Endodermal cell (in vitro differentiated cells): Measurements from ENCODE around the gene LRRFIP1. TPM values are rescaled to one million over a fixed set of nuclear protein-coding genes. Genes with fewer than 3 reads are reported as not detected.

Experiments
- DNase-seq: peaks from one replicate; pipeline ENCODE4 v3.0.0-alpha.2; 2017
- H3K27ac ChIP-seq: 2 replicates; pipeline ENCODE4 v1.5.1; 2013; ENCODE audit warnings: mild to moderate bottlenecking, low read depth, low read length, moderate library complexity
- H3K27me3 ChIP-seq: 2 replicates; pipeline ENCODE4 v1.6.1; 2013; ENCODE audit warnings: mild to moderate bottlenecking, low read length, moderate library complexity; ENCODE audit not compliant: insufficient read depth, control insufficient read depth, poor library complexity, severe bottlenecking
- H3K36me3 ChIP-seq: 2 replicates; pipeline ENCODE4 v1.7.0; 2013; ENCODE audit warnings: mild to moderate bottlenecking, low read length, moderate library complexity; ENCODE audit not compliant: control insufficient read depth, insufficient read depth
- H3K4me1 ChIP-seq: one replicate; pipeline ENCODE4 v1.7.0; 2013; ENCODE audit warnings: low read length; ENCODE audit not compliant: control insufficient read depth, insufficient read depth
- H3K4me3 ChIP-seq: 2 replicates; pipeline ENCODE4 v1.5.1; 2013; ENCODE audit warnings: mild to moderate bottlenecking, low read length, moderate library complexity
- H3K9ac ChIP-seq: 2 replicates; pipeline ENCODE4 v1.6.1; 2013; ENCODE audit warnings: mild to moderate bottlenecking, low read length, moderate library complexity; ENCODE audit not compliant: poor library complexity, severe bottlenecking; ENCODE audit errors: extremely low read depth
- H3K9me3 ChIP-seq: 2 replicates; pipeline ENCODE4 v1.6.1; 2013; ENCODE audit warnings: mild to moderate bottlenecking, low read length, moderate library complexity; ENCODE audit not compliant: control insufficient read depth
- H3K27ac Mint-ChIP-seq: 2 replicates; pipeline ENCODE4 v1.8.0; 2020; ENCODE audit warnings: mixed read lengths
- H3K27me3 Mint-ChIP-seq: 2 replicates; pipeline ENCODE4 v1.8.0; 2021; ENCODE audit warnings: mild to moderate bottlenecking, mixed read lengths; ENCODE audit not compliant: insufficient read depth
- H3K36me3 Mint-ChIP-seq: 2 replicates; pipeline ENCODE4 v1.8.0; 2020; ENCODE audit warnings: low read depth, mixed read lengths
- H3K4me1 Mint-ChIP-seq: 2 replicates; pipeline ENCODE4 v1.8.0; 2020; ENCODE audit warnings: mixed read lengths
- H3K4me3 Mint-ChIP-seq: 2 replicates; pipeline ENCODE4 v1.8.0; 2020; ENCODE audit warnings: mild to moderate bottlenecking, moderate library complexity, mixed read lengths
- H3K9me3 Mint-ChIP-seq: 2 replicates; pipeline ENCODE4 v1.8.0; 2020; ENCODE audit warnings: mild to moderate bottlenecking, mixed read lengths
- CTCF ChIP-seq: fragments of 200-600 bp; sonication (generic); conservative IDR thresholded peaks from 2 replicates; pipeline ENCODE4 v1.5.0; 2021; ENCODE audit warnings: antibody characterized with exemption, mild to moderate bottlenecking
- WGBS, 2 experiments: methylation state at CpG; one replicate each; pipeline versions ENCODE4 v1.1.5 to v1.1.7; 2013; ENCODE audit warnings: missing lambda C conversion rate in 2 of 2, mixed read lengths in 1 of 2; ENCODE audit not compliant: insufficient coverage in 1 of 2, insufficient read length in 1 of 2; 5-methylcytosine and 5-hydroxymethylcytosine counted together
- total RNA-seq, 2 donors: library from RNA; stranded (reverse); fragmentation: NEBNext Ultra II Directional in 1 of 2; extraction: Animal tissue kit (Norgen Biotek cat#: 25700) in 1 of 2; gene quantifications; 2 replicates in 1 of 2; 3 replicates in 1 of 2; pipeline ENCODE4 v1.2.1, GENCODE V29; 2021

The LRRFIP1 gene
- total RNA-seq, 2 donors from 2014 or later: 102 to 132 TPM

GRCh38 chr2:237720444-237720843 lies 93.1 kb downstream of the LRRFIP1 start:
- Mint-ChIP-seq H3K9me3 (no peaks in the 10 kb centered on the region), H3K4me1 (peaks cover 7% of the 10 kb centered on the region), H3K27me3 (no peaks in the 10 kb centered on the region), H3K27ac (no peak overlapping the region), H3K4me3 (no peak overlapping the region), H3K36me3 (peaks cover 19% of the 10 kb centered on the region)
- Histone ChIP-seq H3K9ac (no peak overlapping the region), H3K4me1 (no peaks in the 10 kb centered on the region), H3K9me3 (no peaks in the 10 kb centered on the region), H3K27ac (no peak overlapping the region), H3K27me3 (no peaks in the 10 kb centered on the region), H3K36me3 (peaks cover 81% of the 10 kb centered on the region), H3K4me3 (no peak overlapping the region)
- no peak for DNase-seq
- 94 to 97% methylated on average over 7 of the region's 7 CpGs for WGBS, 2 experiments
- no peak for TF ChIP-seq CTCF

- no peak overlapping the region for H3K9ac ChIP-seq
- H3K9me3 ChIP-seq: no peaks in the 10 kb centered on the region
- WGBS, 2 experiments: 90 to 96% methylated on average over 5 to 7 of the region's 7 CpGs
- no peaks in the 10 kb centered on the region for H3K4me1 ChIP-seq
- no peak overlapping the region for H3K4me3 Mint-ChIP-seq
- H3K27ac Mint-ChIP-seq: no peak overlapping the region
- H3K27ac ChIP-seq: no peak overlapping the region
- H3K4me3 ChIP-seq: no peak overlapping the region
- H3K36me3 Mint-ChIP-seq: peaks cover 19% of the 10 kb centered on the region
- peaks cover 4% of the 10 kb centered on the region for H3K4me1 Mint-ChIP-seq
- H3K27me3 Mint-ChIP-seq: no peaks in the 10 kb centered on the region
- DNase-seq: no peak
- peaks cover 81% of the 10 kb centered on the region for H3K36me3 ChIP-seq
- TF ChIP-seq CTCF: no peak
- H3K27me3 ChIP-seq: no peaks in the 10 kb centered on the region
- H3K9me3 Mint-ChIP-seq: no peaks in the 10 kb centered on the region
These were observed 93.6 kb downstream of the LRRFIP1 start for GRCh38 chr2:237720957-237721356.

GRCh38 chr2:237721458-237721857 lies 94.1 kb downstream of the LRRFIP1 start:
- no peak overlapping the region for H3K9ac ChIP-seq

More at GRCh38 chr2:237721458-237721857, 94.1 kb downstream of the LRRFIP1 start:
- no peak overlapping the region for H3K27ac Mint-ChIP-seq
- H3K36me3 Mint-ChIP-seq: peaks cover 22% of the 10 kb centered on the region
- no peaks in the 10 kb centered on the region for H3K9me3 ChIP-seq
- no peaks in the 10 kb centered on the region for H3K9me3 Mint-ChIP-seq
- peaks cover 81% of the 10 kb centered on the region for H3K36me3 ChIP-seq
- no peak for TF ChIP-seq CTCF
- 92 to 94% methylated on average over 5 of the region's 5 CpGs for WGBS, 2 experiments
- no peaks in the 10 kb centered on the region for H3K4me1 ChIP-seq
- H3K27me3 ChIP-seq: no peaks in the 10 kb centered on the region
- peak overlapping the region; percentile 14 for H3K27ac ChIP-seq
- H3K27me3 Mint-ChIP-seq: no peaks in the 10 kb centered on the region
- DNase-seq: no peak
- H3K4me3 Mint-ChIP-seq: no peak overlapping the region
- peaks cover 4% of the 10 kb centered on the region for H3K4me1 Mint-ChIP-seq
- H3K4me3 ChIP-seq: no peak overlapping the region
